PC-3 (cell line): ENCODE results near the gene CHD2. TPM values are rescaled to one million over a fixed set of nuclear protein-coding genes. Genes with fewer than 3 reads are reported as not detected.

Experiments used
- ATAC-seq: fragments of 200-7000 bp; cut with Tn5 transposase; 2 replicates; pipeline ENCODE4 v1.9.1; 2020; ENCODE audit warnings: mild to moderate bottlenecking, moderate library complexity
- BruUV-seq: library from RNA; stranded (reverse); fragments of 400-500 nt; replicated peaks from 2 replicates; lab custom pipeline; 2021; lab: Mats Ljungman, UMichigan
- CTCF ChIA-PET: fragments of 300-600 bp; sonication (Branson Sonifier 250); formaldehyde crosslinking; loops from one replicate; lab custom pipeline; 2022; ENCODE audit warnings: antibody characterized with exemption; lab: Charles Lee
- POLR2A ChIA-PET: fragments of 300-600 bp; sonication (Branson Sonifier 250); formaldehyde crosslinking; loops from one replicate; lab custom pipeline; 2022; ENCODE audit warnings: antibody characterized with exemption; ENCODE audit not compliant: unreplicated experiment; lab: Charles Lee
- DNase-seq: peaks from one replicate; pipeline ENCODE4 v3.0.0-alpha.2; 2015
- H2AFZ ChIP-seq: fragments of 300-600 bp; sonication (generic); 2 replicates; pipeline ENCODE4 v1.6.0; 2016; ENCODE audit warnings: antibody characterized with exemption, low read length
- H3F3A ChIP-seq: fragments of 300-600 bp; sonication (generic); one replicate; pipeline ENCODE4 v1.6.0; 2017; ENCODE audit warnings: antibody characterized with exemption, low read length, control low read depth, mild to moderate bottlenecking; ENCODE audit not compliant: unreplicated experiment
- H3K27ac ChIP-seq: fragments of 300-600 bp; sonication (generic); 2 replicates; pipeline ENCODE4 v1.5.1; 2016; ENCODE audit warnings: mild to moderate bottlenecking, low read length
- H3K27me3 ChIP-seq: fragments of 300-600 bp; sonication (generic); 2 replicates; pipeline ENCODE4 v1.6.1; 2016; ENCODE audit warnings: low read length, mixed read lengths
- H3K36me3 ChIP-seq: fragments of 300-600 bp; sonication (generic); 2 replicates; pipeline ENCODE4 v1.6.1; 2016; ENCODE audit warnings: low read depth, mixed run types, low read length, mixed read lengths
- H3K4me1 ChIP-seq: fragments of 300-600 bp; sonication (generic); 2 replicates; pipeline ENCODE4 v1.5.1; 2016; ENCODE audit warnings: low read length; ENCODE audit not compliant: insufficient read depth
- H3K4me2 ChIP-seq: fragments of 300-600 bp; sonication (generic); 2 replicates; pipeline ENCODE4 v1.6.0; 2016; ENCODE audit warnings: low read length
- H3K4me3 ChIP-seq: fragments of 300-600 bp; sonication (generic); 2 replicates; pipeline ENCODE4 v1.5.1; 2016; ENCODE audit warnings: mild to moderate bottlenecking, low read length, mixed read lengths
- H3K79me2 ChIP-seq: fragments of 300-600 bp; sonication (generic); 2 replicates; pipeline ENCODE4 v1.6.1; 2017; ENCODE audit warnings: low read length, mixed read lengths
- H3K9ac ChIP-seq: fragments of 300-600 bp; sonication (generic); 2 replicates; pipeline ENCODE4 v1.6.0; 2016; ENCODE audit warnings: mild to moderate bottlenecking, low read length
- H3K9me2 ChIP-seq: fragments of 300-600 bp; sonication (generic); replicated peaks from 2 replicates; pipeline ENCODE4 v1.6.1; 2016; ENCODE audit warnings: mixed run types, low read length, mixed read lengths
- H3K9me3 ChIP-seq: fragments of 300-600 bp; sonication (generic); 2 replicates; pipeline ENCODE4 v1.6.1; 2016; ENCODE audit warnings: low read length, mixed read lengths
- H4K20me1 ChIP-seq: fragments of 300-600 bp; sonication (generic); 2 replicates; pipeline ENCODE4 v1.6.1; 2016; ENCODE audit warnings: low read length, mixed read lengths
- EZH2 ChIP-seq: fragments of 300-600 bp; sonication (generic); IDR thresholded peaks from one replicate; pipeline ENCODE4 v1.6.1; 2017; ENCODE audit warnings: antibody characterized with exemption, mild to moderate bottlenecking, low read length; ENCODE audit not compliant: unreplicated experiment
- EZH2phosphoT487 ChIP-seq: fragments of 300-600 bp; sonication (generic); IDR thresholded peaks from 2 replicates; pipeline ENCODE4 v1.6.1; 2018; ENCODE audit warnings: mild to moderate bottlenecking, antibody characterized with exemption, low read length, borderline replicate concordance
- intact Hi-C: fragments of 100-400 bp; cut with micrococcal nuclease; formaldehyde crosslinking; loops from 2 replicates; pipeline ENCODE4 v1.9.0; 2023
- total RNA-seq: library from RNA; depleted of rRNA; stranded (reverse); fragments of >200 nt; gene quantifications from 2 replicates; pipeline ENCODE4 v1.2.3, GENCODE V29; 2014
- TF ChIP-seq, protein P1 (sequence below): fragments of 300-600 bp; sonication (generic); conservative IDR thresholded peaks from 2 replicates; pipeline ENCODE4 v1.5.1; 2017; ENCODE audit warnings: antibody characterized with exemption, low read depth, mild to moderate bottlenecking, low read length

CHD2 gene
- total RNA-seq, 1 experiment from 2014 or later: 42.7 TPM

DNA sequence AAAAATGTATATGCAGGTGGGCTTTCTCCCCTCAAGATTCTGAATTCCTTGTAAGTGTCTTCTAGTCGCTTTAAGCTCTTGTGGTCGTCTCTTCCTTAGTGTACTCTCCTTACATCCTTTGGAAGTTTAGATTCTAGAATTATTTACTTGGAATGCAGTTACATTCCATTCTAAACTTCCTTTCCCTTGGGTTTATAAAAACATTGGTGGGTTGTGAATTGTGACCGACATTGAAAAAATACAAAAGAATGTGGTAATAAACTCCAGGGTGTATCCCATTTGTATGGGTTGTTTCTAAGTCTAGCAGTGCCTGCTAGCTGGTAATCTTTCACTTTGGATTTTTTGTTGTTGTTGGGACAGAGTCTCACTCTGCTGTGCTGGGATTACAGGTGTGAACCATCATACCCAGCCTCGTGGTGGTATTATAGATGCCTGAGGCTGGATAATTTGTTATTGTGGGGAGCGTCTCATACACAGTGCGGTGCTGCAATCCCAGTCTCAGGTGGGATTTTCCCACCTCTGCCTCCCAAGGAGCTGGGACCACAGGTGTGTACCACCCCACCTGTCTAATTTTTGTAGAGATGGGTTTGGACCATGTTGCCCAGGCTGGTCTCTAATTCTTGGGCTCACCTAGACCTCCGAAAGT is 9.1 kb downstream of the CHD2 start:
- Histone ChIP-seq H3K36me3 (peaks cover 19% of the 10 kb centered on the region), H2AFZ (no peak overlapping the region), H3K4me3 (no peak overlapping the region), H3K79me2 (peaks cover 97% of the 10 kb centered on the region), H3F3A (peaks cover 18% of the 10 kb centered on the region), H3K9me3 (no peaks in the 10 kb centered on the region), H3K27me3 (no peaks in the 10 kb centered on the region), H3K9me2 (no peaks in the 10 kb centered on the region), H3K27ac (no peak overlapping the region; the same call in 1 of the 2 replicates), H3K4me1 (peaks cover 56% of the 10 kb centered on the region), H3K4me2 (peak overlapping the region; percentile 99; the same call in 1 of the 2 replicates), H4K20me1 (no peaks in the 10 kb centered on the region), H3K9ac (no peak overlapping the region)
- ATAC-seq (no peak), DNase-seq (no peak)
- CTCF ChIA-PET: interaction anchor here (0.6 kb wide), 1 partner anchor 95 kb away, joined by 3 read pairs; no protein-coding TSS in a partner anchor
- TF ChIP-seq EZH2 (no peak), EZH2phosphoT487 (no peak)
- TF ChIP-seq, protein P1, sequence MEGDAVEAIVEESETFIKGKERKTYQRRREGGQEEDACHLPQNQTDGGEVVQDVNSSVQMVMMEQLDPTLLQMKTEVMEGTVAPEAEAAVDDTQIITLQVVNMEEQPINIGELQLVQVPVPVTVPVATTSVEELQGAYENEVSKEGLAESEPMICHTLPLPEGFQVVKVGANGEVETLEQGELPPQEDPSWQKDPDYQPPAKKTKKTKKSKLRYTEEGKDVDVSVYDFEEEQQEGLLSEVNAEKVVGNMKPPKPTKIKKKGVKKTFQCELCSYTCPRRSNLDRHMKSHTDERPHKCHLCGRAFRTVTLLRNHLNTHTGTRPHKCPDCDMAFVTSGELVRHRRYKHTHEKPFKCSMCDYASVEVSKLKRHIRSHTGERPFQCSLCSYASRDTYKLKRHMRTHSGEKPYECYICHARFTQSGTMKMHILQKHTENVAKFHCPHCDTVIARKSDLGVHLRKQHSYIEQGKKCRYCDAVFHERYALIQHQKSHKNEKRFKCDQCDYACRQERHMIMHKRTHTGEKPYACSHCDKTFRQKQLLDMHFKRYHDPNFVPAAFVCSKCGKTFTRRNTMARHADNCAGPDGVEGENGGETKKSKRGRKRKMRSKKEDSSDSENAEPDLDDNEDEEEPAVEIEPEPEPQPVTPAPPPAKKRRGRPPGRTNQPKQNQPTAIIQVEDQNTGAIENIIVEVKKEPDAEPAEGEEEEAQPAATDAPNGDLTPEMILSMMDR: no peak
- no TSS peak for BruUV-seq
- POLR2A ChIA-PET: no interaction called here
- intact Hi-C loops: loop anchor here (5.0 kb wide), 1 partner anchor 73 kb away; no protein-coding TSS in a partner anchor

DNA sequence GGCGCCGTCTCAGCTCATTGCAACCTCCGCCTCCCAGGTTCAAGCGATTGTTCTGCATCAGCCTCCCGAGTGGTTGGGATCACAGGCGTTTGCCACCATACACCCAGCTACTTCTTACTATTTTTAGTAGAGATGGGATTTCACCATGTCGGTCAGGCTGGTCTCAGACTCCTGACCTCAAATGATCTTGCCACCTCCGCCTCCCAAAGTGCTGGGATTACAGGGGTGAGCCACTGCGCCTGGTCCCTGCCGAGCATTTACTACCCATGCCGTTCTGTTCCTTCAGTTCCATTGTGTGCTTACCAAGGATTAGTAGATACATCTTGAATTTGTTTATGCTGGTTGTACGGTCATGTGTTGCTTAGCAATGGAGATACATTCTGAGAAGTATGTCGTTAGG is 10.3 kb downstream of the CHD2 start:
- no peaks in the 10 kb centered on the region for H3K27me3 ChIP-seq
- H3K9me2 ChIP-seq: no peaks in the 10 kb centered on the region
- H3K36me3 ChIP-seq: peaks cover 19% of the 10 kb centered on the region
- H3K79me2 ChIP-seq: peaks cover 98% of the 10 kb centered on the region
- H4K20me1 ChIP-seq: no peaks in the 10 kb centered on the region
- H3K9me3 ChIP-seq: no peaks in the 10 kb centered on the region
- CTCF ChIA-PET: interaction anchor here (0.5 kb wide), 1 partner anchor 97 kb away, joined by 5 read pairs; no protein-coding TSS in a partner anchor
- intact Hi-C loops: no loop called here
- peaks cover 56% of the 10 kb centered on the region for H3K4me1 ChIP-seq
- POLR2A ChIA-PET: no interaction called here
- no peak overlapping the region for H3K4me2 ChIP-seq
- TF ChIP-seq, protein P1: no peak
- TF ChIP-seq EZH2phosphoT487 (no peak), EZH2 (no peak)
- H3K4me3 ChIP-seq: no peak overlapping the region
- no peak overlapping the region for H3K27ac ChIP-seq
- no peak for DNase-seq
- H3K9ac ChIP-seq: no peak overlapping the region
- H2AFZ ChIP-seq: no peak overlapping the region
- no TSS peak for BruUV-seq
- peaks cover 18% of the 10 kb centered on the region for H3F3A ChIP-seq
- ATAC-seq: no peak

DNA sequence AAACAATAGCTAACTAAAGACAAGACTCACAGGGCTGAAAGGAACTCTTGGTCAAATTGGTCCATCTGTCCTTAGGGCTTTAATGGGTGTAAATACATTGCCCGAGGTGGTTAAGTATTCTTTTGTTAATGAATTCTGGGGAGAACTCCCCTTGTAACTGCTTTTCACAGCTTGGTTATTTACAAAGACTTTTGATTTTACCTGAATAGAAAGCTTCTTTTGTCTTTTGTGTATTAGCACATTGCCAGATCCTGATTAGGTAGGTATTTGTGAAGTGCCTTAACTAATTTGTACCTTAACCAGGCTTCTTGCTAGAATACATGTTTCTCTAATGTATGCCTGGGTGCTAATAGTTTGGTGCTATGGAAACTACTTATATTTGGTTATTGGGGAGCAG is 14.0 kb downstream of the CHD2 start:
- Histone ChIP-seq H3K4me1 (peaks cover 53% of the 10 kb centered on the region), H3F3A (peaks cover 7% of the 10 kb centered on the region), H2AFZ (no peak overlapping the region), H3K27ac (peak overlapping the region; percentile 7; the same call in 1 of the 2 replicates), H3K36me3 (peaks cover 22% of the 10 kb centered on the region), H3K9ac (no peak overlapping the region), H3K4me3 (no peak overlapping the region), H3K27me3 (no peaks in the 10 kb centered on the region), H3K9me2 (no peaks in the 10 kb centered on the region), H3K79me2 (peaks cover 92% of the 10 kb centered on the region), H3K9me3 (no peaks in the 10 kb centered on the region), H4K20me1 (no peaks in the 10 kb centered on the region), H3K4me2 (peak overlapping the region; percentile 43)
- ChIA-PET POLR2A (no interaction called here), CTCF (interaction anchor here (0.7 kb wide), 1 partner anchor 116 kb away, joined by 3 read pairs; no protein-coding TSS in a partner anchor)
- DNase-seq: no peak
- intact Hi-C loops: no loop called here
- BruUV-seq: no TSS peak
- TF ChIP-seq, protein P1: no peak
- TF ChIP-seq EZH2phosphoT487 (no peak), EZH2 (no peak)
- ATAC-seq: no peak
